ENCODE results near the gene KANTR.
"Not testable (repeated sequence)": the region's sequence is repeated elsewhere in the genome, so short reads cannot be mapped to it uniquely, and the experiment has no call there.

Gene KANTR

DNA sequence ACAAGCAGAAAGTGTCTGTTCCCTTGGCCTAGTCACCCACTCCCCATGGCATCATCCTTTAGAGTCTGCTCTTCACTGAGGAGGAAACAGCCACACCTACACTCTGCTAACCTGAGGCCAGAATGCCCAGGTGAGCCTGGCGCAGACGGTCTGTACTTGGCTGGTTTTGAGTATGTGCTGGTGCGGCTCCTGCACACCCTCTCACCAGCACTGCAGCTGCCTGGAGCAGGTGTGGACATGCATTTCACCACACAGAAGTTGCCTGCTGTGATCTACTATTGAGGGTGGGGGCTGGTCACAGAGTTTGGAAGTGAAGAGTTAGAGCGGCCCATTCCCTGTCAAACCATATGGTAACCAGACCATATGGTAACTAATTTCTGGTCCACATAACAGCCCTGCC is 39.5 kb downstream of the KANTR start:
- no peak for DNase-seq

DNA sequence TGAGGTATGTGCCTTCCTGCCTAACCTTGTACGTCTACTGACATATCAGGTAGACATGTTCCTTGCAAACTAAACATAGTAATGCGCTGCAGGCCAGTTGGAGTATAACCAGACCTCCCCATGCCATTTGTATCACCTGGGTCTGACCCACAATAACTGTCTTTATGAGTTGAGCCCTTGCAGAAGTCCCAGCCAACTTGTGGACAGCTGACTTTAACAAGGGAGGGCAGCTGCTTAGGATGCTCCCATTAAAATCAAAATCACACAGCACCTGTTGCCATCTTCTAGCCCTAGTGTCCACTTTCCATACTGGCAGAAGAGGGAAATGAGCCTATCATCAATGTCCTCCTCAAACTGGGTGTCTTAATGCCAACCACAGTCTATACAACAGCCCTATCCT is 41.6 kb downstream of the KANTR start:
- no peak for DNase-seq

DNA sequence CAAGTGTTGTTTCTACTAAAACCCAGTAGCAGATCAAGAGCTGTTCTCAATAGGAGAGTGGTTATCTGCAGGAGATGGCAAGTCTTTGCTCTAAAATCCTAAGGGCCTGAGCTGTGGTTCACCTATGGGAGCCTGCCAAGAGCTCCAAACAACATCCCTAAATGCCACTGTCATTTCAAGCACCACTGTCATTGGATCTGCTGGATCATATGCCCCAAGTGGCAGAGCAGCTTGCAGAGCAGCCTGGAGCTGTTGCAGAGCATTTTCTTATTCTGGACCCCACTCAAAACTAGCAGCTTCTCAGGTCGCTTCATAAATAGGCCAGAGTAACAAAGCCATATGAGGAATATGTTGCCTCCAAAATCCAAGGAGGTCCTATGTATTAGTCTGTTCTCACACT is 59.6 kb downstream of the KANTR start:
- no peak for DNase-seq

DNA sequence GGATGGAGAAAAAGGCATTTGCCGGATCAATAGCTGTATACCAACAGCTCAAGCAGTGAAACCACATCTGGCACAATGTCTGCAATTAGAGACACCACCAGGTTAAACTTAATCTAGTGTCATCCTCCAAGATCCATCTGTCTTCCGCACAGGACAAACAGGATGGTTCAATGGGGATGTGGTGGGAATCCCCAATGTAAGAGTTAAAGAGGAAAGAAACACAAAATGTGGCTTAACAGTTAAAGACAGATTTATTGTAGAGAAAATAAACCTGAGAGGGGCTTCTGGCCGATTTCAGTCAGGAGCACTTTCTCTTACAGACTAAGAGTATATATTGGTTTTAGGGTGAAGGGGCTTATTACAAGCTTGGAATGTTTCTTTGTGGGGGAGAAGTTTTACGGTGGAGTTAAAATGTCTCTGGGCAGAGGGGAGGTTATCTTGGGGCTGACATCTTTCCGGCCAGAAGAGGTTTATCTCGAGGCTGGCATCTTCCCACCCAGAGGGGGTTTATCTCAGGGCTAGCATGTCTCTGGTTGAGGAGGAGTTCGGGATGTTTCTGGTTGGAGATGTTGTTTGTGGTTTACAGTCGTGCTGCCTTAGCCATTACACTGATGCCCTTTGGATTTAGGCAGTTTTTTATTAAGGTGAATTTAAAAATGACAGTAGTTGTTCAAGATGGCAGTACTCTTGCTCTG is 61.7 kb downstream of the KANTR start:
- no peak for DNase-seq

DNA sequence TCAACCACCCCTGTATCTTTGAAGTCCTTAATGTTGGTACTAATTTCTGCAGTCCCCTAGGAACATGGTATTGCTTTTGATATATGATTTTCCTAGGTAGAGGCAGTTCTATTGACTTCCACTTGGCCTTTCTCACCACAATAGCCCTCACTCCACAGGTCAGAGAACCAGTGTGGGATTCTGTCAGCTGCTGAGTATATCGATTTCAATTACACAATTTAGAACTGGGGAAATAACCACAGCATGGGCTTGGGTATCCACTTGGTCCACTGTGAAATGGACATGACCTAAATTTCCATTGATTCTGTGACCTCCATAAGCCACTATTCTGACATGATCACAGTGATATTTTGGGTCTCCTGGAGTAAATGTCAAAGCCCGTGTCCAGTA is 62.3 kb downstream of the KANTR start:
- DNase-seq: no peak

DNA sequence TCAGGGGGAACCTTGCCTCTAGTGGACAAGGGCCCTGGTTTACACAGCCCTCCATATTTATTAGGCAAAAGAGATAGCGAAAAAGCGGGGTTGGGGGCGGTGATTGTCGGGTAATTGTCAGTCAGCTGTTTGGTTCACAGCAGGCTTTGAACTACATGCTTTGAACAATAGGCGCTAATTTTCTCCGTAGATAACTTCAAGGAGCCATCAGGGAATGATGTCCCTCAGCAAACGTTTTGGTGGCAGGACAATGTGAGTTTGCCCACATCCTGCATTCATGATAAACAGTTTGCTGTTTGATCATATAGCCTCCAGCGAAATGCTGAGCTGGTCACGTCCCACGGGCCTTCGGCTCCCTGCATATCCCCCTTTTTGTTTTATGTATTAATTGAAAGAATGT is 65.2 kb downstream of the KANTR start:
- DNase-seq: no peak

DNA sequence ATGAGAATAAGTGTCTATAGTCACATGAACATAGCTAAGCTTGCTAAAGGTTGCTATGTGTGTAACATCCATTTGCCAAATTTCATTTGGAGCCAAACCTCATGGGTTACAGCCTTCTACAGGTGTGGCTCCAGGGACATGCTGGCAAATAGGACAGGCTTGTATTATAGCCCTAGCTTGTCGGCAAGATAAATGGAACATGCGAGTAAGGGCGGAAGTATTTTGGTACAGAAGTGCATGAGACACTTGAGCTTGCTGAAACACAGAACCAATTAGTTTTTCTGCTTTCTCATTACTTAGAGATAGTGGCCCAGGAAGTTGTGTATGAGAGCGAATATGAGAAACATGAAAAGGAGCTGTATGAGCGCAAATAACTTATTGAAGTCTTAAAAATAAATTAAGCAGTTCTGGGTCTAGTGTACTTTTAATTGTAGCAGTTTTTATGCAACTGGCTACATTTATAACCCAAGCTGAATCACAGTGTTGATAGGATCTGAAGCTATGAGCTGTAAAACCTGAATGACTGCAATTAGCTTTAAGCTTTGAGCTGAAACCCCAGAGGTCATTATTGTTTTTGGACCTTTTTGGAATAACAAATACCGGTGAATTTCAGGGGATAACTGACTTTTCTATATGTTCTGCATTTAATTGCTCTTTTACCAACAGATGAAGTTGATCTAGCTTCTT is 66.5 kb downstream of the KANTR start:
- no peak for DNase-seq

DNA sequence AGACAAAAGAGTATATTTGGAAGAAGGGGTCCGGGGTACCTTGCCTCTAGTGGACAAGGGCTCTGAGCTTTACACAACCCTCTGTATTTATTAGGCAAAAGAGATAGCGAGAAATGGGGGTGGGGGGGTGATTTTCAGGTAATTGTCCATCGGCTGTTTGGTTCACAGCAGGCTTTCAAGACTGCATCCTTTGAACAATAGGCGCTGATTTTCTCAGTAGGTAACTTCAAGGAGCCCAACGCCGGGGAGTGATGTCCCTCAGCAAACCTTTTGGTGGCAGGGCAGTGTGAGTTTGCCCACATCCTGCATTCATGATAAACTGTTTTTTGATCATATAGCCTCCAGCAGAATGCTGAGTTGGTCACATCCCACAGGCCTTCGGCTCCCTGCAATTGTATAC is 69.5 kb downstream of the KANTR start:
- no peak for DNase-seq

DNA sequence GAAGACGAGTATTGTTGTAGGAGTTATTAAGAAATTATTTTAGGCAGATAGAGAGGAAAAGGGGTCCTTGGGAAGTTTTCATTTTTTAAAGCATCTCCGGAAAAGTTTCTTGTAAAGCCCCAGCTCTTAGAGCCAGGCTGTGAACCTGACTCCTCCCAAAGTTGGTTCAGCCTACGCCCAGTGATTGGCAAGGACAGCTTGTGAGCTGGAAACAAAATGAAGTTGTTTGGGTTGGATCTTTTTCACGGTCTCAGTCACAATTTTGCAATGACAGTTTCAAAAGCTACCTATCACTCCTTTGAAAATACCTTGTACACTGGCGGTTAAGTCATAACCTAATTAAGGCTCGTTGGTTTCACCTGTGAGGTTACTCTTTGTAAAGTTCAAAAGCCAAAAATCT is 70.6 kb downstream of the KANTR start:
- DNase-seq: not testable (repeated sequence)

DNA sequence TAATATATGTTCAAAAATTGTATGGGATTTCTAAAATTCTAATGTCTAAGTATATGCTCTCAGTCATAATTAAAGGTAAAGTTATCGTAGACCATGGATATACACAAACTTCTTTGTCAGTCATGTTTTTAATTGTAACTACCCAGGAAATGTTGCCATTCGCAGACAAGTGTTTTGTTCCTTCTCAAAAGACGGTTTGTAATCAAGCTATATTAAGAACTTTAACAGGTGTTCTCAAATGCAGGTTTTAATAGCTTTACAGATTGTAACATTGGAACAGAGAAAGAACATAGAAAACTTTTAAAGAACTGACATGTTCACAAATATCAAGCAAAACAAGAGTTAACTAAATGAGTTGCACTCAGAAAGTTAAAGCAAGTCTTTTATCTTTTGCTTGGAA is 72.2 kb downstream of the KANTR start:
- DNase-seq: no peak

DNA sequence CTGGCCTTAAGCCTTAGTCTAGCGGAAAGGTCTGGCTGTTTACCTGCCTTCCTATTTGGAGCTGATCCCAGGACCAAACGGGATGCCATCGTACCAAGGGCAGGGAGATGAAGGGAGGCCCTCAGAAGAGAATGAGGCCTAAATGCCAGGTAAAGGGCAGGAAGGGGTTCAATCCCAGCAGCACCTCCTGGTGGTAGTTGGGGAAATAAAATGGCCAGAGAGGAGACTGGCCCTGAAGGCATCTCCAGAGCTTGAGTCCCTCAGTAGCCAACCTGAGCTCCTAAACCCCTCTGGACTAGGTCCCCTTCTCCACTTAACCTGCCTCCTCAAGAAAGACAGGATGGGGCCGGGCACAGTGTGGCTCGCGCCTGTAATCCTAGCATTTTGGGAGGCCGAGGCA is 77.4 kb downstream of the KANTR start:
- no peak for DNase-seq

Measured in CD4-positive, alpha-beta T cell treated with Interferon alpha-2 for 1 hour (primary cell).